Measurements from ENCODE around the gene DOP1B.

Gene DOP1B, protein sequence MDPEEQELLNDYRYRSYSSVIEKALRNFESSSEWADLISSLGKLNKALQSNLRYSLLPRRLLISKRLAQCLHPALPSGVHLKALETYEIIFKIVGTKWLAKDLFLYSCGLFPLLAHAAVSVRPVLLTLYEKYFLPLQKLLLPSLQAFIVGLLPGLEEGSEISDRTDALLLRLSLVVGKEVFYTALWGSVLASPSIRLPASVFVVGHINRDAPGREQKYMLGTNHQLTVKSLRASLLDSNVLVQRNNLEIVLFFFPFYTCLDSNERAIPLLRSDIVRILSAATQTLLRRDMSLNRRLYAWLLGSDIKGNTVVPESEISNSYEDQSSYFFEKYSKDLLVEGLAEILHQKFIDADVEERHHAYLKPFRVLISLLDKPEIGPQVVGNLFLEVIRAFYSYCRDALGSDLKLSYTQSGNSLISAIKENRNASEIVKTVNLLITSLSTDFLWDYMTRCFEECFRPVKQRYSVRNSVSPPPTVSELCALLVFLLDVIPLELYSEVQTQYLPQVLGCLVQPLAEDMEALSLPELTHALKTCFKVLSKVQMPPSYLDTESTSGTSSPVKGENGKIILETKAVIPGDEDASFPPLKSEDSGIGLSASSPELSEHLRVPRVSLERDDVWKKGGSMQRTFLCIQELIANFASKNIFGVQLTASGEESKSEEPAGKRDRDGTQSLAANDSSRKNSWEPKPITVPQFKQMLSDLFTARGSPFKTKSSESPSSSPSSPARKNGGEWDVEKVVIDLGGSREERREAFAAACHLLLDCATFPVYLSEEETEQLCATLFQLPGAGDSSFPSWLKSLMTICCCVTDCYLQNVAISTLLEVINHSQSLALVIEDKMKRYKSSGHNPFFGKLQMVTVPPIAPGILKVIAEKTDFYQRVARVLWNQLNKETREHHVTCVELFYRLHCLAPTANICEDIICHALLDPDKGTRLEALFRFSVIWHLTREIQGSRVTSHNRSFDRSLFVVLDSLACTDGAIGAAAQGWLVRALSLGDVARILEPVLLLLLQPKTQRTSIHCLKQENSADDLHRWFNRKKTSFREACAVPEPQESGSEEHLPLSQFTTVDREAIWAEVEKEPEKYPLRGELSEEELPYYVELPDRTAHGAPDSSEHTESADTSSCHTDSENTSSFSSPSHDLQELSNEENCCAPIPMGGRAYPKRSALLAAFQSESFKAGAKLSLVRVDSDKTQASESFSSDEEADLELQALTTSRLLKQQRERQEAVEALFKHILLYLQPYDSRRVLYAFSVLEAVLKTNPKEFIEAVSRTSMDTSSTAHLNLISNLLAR (N-terminal part only)

DNA sequence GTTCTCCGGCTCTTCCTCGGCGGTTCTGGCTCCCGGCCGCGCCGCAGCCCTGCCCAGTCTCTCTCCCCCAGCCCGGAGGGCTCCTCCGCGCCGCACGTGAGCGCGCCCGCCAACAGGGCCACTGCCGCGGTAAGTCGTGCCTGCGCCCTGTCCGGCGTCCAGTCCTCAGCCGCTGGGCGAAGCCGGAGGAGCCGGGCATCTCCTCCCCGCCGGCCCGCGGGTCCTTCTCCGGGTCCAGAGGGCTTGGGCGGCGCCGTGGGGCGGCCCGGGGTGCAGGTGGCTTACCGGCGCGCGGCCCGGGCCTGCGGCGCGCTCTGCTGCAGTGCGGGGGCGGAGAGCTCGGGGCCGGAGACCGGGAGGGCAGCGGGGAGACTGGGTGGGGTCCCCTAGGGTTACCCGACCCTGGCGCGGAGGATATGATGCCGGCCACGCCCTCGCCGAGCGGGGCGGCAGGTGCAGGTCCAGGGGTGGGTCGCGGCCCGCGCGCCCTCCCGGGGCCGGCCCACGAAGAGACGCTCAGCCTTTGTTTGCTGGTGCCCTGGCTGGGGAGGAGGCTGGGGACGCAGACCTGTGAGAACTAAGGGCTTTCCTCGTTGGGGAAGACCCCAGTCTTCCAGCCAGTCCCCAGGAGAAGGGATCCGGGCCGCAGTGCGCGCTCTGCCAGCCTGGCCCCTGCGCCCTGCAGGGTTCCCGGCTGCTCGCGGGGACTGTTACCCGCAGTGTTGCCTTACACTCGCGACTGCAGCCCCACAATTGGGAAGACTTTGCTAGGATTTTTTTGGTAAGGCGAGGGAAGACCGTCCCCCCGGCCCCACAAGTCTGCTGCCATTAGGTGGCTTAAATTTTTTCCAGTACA is at the start of gene DOP1B:
TSS of gene DOP1B (plus strand) at position 10 of the 856 bp plus-strand sequence. CDS start 7,910 bp downstream, outside the sequence.
- Histone ChIP-seq H3K27me3 (ENCODE audit: control insufficient read depth, insufficient read depth, low read length) (no peaks in the 10 kb centered on the region), H3K4me1 (no peaks in the 10 kb centered on the region), H3K4me2 (ENCODE audit: low read length) (peak within 1 kb of the TSS; percentile 92), H3K79me2 (peaks cover 21% of the 10 kb centered on the region), H3K4me3 (ENCODE audit: low read depth, low read length) (peak within 1 kb of the TSS; percentile 81), H3K36me3 (ENCODE audit: control insufficient read depth, insufficient read depth, low read length) (no peaks in the 10 kb centered on the region), H2AFZ (peak within 1 kb of the TSS; percentile 83), H3K9me3 (ENCODE audit: control insufficient read depth, low read length) (no peaks in the 10 kb centered on the region), H3K9ac (peak within 1 kb of the TSS; percentile 35), H3K27ac (peak within 1 kb of the TSS; percentile 98)
- TF ChIP-seq, protein P1, sequence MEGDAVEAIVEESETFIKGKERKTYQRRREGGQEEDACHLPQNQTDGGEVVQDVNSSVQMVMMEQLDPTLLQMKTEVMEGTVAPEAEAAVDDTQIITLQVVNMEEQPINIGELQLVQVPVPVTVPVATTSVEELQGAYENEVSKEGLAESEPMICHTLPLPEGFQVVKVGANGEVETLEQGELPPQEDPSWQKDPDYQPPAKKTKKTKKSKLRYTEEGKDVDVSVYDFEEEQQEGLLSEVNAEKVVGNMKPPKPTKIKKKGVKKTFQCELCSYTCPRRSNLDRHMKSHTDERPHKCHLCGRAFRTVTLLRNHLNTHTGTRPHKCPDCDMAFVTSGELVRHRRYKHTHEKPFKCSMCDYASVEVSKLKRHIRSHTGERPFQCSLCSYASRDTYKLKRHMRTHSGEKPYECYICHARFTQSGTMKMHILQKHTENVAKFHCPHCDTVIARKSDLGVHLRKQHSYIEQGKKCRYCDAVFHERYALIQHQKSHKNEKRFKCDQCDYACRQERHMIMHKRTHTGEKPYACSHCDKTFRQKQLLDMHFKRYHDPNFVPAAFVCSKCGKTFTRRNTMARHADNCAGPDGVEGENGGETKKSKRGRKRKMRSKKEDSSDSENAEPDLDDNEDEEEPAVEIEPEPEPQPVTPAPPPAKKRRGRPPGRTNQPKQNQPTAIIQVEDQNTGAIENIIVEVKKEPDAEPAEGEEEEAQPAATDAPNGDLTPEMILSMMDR (IDR thresholded peaks at IDR 0.05), result no peak

DNA sequence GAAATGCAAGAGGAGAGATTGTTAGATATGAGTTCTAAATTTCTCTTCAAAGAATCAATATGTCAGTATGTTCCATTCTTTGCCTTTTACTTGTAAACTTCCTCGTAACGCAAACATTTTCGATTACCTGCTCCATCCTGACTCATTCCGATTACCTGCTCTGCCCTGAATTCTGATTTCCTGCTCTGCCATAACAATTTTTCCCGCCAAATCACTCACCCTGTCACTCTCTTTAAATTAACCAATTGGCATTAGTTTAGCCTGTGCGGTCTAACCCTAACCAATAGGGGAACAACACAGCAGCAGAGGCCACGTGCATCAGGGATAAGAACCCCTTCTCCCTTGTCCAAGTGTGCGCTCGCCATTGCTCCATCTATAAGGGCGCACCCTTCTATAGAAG is 46.8 kb upstream of the DOP1B start:
- H3K79me2 ChIP-seq, result no peaks in the 10 kb centered on the region
- H3K36me3 ChIP-seq (ENCODE audit: control insufficient read depth, insufficient read depth, low read length), result no peaks in the 10 kb centered on the region
- H2AFZ ChIP-seq, result no peak overlapping the region
- no peak overlapping the region for H3K27ac ChIP-seq
- H3K9ac ChIP-seq, result no peak overlapping the region
- H3K27me3 ChIP-seq (ENCODE audit: control insufficient read depth, insufficient read depth, low read length), result no peaks in the 10 kb centered on the region
- no peak overlapping the region for H3K4me2 ChIP-seq (ENCODE audit: low read length)
- TF ChIP-seq, protein P1 (IDR thresholded peaks at IDR 0.05), result no peak
- H3K4me3 ChIP-seq (ENCODE audit: low read depth, low read length), result no peak overlapping the region
- no peaks in the 10 kb centered on the region for H3K9me3 ChIP-seq (ENCODE audit: control insufficient read depth, low read length)
- H3K4me1 ChIP-seq, result no peaks in the 10 kb centered on the region

DNA sequence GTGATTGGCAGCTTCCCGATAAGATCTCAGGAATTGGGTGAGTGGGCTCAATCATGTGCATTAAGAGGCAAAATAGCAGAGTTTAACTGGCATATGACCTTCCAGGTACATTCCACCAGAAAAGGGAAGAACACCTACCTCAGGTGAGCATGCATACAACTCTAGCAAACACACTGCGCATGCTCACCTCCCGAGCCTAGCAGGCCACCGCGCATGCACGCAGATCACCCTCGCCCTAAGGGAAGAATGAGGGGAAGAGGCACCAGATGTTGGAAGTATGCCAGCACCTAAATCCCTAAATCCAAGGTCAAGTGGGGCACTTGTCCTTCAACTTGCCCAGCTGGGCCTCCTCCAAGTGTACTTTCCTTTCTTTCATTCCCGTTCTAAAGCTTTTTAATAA is 45.4 kb upstream of the DOP1B start:
- no peak overlapping the region for H3K27ac ChIP-seq
- no peak overlapping the region for H3K9ac ChIP-seq
- H3K27me3 ChIP-seq (ENCODE audit: control insufficient read depth, insufficient read depth, low read length), result no peaks in the 10 kb centered on the region
- H2AFZ ChIP-seq, result no peak overlapping the region
- TF ChIP-seq, protein P1 (IDR thresholded peaks at IDR 0.05), result no peak
- H3K4me3 ChIP-seq (ENCODE audit: low read depth, low read length), result no peak overlapping the region
- H3K36me3 ChIP-seq (ENCODE audit: control insufficient read depth, insufficient read depth, low read length), result no peaks in the 10 kb centered on the region
- H3K9me3 ChIP-seq (ENCODE audit: control insufficient read depth, low read length), result no peaks in the 10 kb centered on the region
- H3K4me1 ChIP-seq, result no peaks in the 10 kb centered on the region
- H3K79me2 ChIP-seq, result no peaks in the 10 kb centered on the region
- no peak overlapping the region for H3K4me2 ChIP-seq (ENCODE audit: low read length)

Data from parathyroid adenoma (tissue), 2 donors.